Transverse colon (tissue), 3 donors: ENCODE data around the gene SREBF1.

Source experiments
- POLR2A ChIP-seq: fragments of 450-650 bp; IDR thresholded peaks from one replicate; pipeline ENCODE4 v1.6.1; 2016; ENCODE audit warnings: antibody characterized with exemption, mild to moderate bottlenecking, moderate library complexity
- TF ChIP-seq, protein P1 (sequence below), 5 experiments: fragments of 200-600 bp in 3 of 5; fragments of 450-650 bp in 2 of 5; sonication (generic) in 3 of 5; IDR thresholded peaks; 1 replicate in 2 of 5; 2 replicates in 3 of 5; pipeline ENCODE4 v1.5.1; 2016 to 2017; ENCODE audit warnings: antibody characterized with exemption in 5 of 5, inconsistent platforms in 3 of 5, mild to moderate bottlenecking in 2 of 5, moderate library complexity in 1 of 5

DNA sequence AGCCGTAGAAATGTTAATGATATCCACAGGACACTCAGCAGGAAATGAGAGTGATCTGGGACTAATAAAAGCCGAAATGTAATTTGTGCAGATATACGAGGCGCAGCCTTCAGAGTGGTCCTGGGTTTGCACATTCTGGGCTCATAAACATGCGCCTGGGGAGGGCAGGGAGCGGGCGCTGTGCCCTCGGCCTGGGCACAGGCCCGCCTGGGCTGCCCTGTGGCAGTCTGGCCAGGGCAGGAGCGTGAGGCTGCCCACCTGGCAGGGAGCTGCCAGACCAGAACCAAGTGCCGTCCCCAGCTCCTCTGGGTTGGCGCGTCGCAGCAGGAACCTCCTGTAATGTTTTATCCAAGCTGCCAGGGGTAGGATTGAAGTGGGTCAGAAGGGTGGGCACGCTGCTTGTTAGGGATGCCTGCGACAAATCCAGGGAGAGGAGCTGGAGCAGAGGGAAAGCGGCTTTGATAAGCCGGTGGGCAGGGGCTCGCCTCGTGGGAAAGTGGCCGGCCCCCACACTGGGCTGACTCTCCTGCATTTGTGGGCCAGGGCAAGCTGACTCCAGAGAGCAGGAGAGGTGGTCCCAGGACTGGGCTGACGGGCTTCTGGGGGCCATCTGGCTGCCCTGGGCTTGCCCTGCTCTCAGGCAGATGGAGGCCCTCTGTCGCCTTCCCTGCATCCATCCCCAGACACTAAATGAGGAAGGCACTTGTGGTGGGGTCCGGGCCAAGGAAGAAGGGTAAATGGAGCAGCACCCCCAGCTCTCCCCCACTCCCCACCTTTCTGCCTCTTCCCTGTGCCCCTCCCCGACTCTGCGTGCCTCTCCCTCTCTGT lies 45.9 kb downstream of the SREBF1 start:
- no peak for TF ChIP-seq POLR2A
- TF ChIP-seq, protein P1, sequence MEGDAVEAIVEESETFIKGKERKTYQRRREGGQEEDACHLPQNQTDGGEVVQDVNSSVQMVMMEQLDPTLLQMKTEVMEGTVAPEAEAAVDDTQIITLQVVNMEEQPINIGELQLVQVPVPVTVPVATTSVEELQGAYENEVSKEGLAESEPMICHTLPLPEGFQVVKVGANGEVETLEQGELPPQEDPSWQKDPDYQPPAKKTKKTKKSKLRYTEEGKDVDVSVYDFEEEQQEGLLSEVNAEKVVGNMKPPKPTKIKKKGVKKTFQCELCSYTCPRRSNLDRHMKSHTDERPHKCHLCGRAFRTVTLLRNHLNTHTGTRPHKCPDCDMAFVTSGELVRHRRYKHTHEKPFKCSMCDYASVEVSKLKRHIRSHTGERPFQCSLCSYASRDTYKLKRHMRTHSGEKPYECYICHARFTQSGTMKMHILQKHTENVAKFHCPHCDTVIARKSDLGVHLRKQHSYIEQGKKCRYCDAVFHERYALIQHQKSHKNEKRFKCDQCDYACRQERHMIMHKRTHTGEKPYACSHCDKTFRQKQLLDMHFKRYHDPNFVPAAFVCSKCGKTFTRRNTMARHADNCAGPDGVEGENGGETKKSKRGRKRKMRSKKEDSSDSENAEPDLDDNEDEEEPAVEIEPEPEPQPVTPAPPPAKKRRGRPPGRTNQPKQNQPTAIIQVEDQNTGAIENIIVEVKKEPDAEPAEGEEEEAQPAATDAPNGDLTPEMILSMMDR (IDR thresholded peaks at IDR 0.05), result no peak
